ENCODE results near the gene NRARP.

NRARP gene

GRCh38 chr9:137302449-137303150 lies 529 bp upstream of the NRARP start:
- FAIRE-seq (no peak), DNase-seq (ENCODE audit: insufficient read length, low spot score) (no peak)
- TF ChIP-seq CTCF (IDR thresholded peaks at IDR 0.05; ENCODE audit: insufficient read depth, missing control alignments), result no peak

GRCh38 chr9:137301081-137301947 lies 757 bp downstream of the NRARP start:
- DNase-seq (ENCODE audit: insufficient read length, low spot score), result no peak

GRCh38 chr9:137300567-137301080 lies 1.4 kb downstream of the NRARP start:
- TF ChIP-seq CTCF (IDR thresholded peaks at IDR 0.05; ENCODE audit: insufficient read depth, missing control alignments), result no peak
- no peak for FAIRE-seq
- no peak for DNase-seq (ENCODE audit: insufficient read length, low spot score)

More at GRCh38 chr9:137301081-137301947, 757 bp downstream of the NRARP start:
- FAIRE-seq, result no peak
- TF ChIP-seq CTCF (IDR thresholded peaks at IDR 0.05; ENCODE audit: insufficient read depth, missing control alignments), result peak; percentile 6

- FAIRE-seq, result no peak
These were observed 2.1 kb downstream of the NRARP start for GRCh38 chr9:137299938-137300337.

GRCh38 chr9:137299203-137299565 lies 2.9 kb downstream of the NRARP start:
- DNase-seq (ENCODE audit: insufficient read length, low spot score) (no peak), FAIRE-seq (no peak)
- TF ChIP-seq CTCF (IDR thresholded peaks at IDR 0.05; ENCODE audit: insufficient read depth, missing control alignments), result no peak

More at GRCh38 chr9:137299938-137300337, 2.1 kb downstream of the NRARP start:
- DNase-seq (ENCODE audit: insufficient read length, low spot score), result no peak
- TF ChIP-seq CTCF (IDR thresholded peaks at IDR 0.05; ENCODE audit: insufficient read depth, missing control alignments), result no peak

- FAIRE-seq (no peak), DNase-seq (ENCODE audit: insufficient read length, low spot score) (no peak)
- TF ChIP-seq CTCF (IDR thresholded peaks at IDR 0.05; ENCODE audit: insufficient read depth, missing control alignments), result no peak
These were observed 3.5 kb downstream of the NRARP start for GRCh38 chr9:137298401-137299202.

All from D721Med (cell line).